MM.1S (cell line): ENCODE data around the gene NDEL1.

Experiments
- EZH2phosphoT487 ChIP-seq: fragments of 300-600 bp; sonication (generic); IDR thresholded peaks from 2 replicates; pipeline ENCODE4 v1.6.1; 2018; ENCODE audit warnings: antibody characterized with exemption, low read length
- TF ChIP-seq, protein P1 (sequence below): fragments of 300-600 bp; sonication (generic); IDR thresholded peaks from 2 replicates; pipeline ENCODE4 v1.5.1; 2016; ENCODE audit warnings: antibody characterized with exemption, low read length, mixed read lengths

DNA sequence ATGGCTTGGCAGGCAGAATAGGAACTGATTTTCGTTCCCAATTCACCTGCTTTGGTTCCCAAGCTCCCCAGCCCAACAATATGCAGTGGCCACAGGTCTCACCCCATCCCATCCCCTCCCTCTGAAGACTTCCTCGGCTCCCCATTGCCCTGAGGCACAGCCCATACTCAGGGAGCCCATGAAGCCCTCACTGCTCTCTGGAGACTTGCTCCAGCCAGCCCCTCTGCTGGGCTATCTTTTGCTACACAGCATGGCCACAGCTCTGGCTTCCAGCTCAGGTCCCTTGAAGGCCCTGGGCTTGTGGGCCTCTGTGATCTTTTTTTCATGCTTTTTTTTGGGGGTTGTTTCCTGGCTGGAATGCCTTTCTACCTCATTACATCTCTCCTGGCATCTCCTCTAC is 29.5 kb upstream of the NDEL1 start:
- no peak for TF ChIP-seq EZH2phosphoT487
- TF ChIP-seq, protein P1, sequence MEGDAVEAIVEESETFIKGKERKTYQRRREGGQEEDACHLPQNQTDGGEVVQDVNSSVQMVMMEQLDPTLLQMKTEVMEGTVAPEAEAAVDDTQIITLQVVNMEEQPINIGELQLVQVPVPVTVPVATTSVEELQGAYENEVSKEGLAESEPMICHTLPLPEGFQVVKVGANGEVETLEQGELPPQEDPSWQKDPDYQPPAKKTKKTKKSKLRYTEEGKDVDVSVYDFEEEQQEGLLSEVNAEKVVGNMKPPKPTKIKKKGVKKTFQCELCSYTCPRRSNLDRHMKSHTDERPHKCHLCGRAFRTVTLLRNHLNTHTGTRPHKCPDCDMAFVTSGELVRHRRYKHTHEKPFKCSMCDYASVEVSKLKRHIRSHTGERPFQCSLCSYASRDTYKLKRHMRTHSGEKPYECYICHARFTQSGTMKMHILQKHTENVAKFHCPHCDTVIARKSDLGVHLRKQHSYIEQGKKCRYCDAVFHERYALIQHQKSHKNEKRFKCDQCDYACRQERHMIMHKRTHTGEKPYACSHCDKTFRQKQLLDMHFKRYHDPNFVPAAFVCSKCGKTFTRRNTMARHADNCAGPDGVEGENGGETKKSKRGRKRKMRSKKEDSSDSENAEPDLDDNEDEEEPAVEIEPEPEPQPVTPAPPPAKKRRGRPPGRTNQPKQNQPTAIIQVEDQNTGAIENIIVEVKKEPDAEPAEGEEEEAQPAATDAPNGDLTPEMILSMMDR, result no peak
